ENCODE measurements around the gene MAP2K5.

DNA sequence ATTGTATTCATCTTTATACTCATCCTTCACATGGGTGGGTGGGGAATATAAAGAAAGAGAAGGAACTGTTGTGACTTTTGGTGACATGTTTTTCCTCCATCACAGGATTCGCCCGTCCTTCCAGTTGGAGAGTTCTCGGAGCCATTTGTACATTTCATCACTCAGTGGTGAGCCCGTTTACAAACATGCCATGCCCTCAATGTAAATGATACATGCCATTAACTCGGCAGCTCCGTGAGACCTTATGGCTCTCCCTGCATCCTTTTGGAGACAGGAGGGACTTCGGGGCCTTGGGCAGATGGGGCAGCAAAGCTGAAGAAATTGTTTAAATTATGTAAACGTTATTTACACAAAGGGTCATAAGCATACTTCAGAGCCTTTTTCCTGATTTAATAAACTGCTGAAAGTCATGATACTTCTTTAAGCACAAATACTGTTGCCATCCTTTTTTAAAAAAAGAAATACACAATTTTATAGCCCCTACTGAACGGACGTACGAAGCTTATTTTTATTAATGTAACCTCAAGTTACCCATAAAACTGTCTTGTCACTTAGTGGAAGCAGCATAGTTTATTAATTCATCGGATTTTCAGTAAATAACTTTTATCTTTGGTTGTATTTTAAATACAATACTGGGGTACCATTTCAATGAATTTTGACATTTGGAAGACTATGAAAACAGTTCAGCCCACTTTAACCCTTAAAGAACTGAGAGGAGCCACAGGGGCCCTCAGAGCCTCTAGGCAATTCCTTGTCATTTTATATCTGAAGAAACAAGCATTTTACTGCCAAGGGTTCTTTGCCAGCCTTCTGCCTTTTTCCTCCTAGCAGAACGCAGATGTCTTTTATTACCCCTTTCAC lies 227.2 kb downstream of the MAP2K5 start:
- TF ChIP-seq POLR2A (IDR thresholded peaks at IDR 0.05) (no peak), POLR2AphosphoS5 (IDR thresholded peaks at IDR 0.05) (no peak)
- TF ChIP-seq, protein P1, sequence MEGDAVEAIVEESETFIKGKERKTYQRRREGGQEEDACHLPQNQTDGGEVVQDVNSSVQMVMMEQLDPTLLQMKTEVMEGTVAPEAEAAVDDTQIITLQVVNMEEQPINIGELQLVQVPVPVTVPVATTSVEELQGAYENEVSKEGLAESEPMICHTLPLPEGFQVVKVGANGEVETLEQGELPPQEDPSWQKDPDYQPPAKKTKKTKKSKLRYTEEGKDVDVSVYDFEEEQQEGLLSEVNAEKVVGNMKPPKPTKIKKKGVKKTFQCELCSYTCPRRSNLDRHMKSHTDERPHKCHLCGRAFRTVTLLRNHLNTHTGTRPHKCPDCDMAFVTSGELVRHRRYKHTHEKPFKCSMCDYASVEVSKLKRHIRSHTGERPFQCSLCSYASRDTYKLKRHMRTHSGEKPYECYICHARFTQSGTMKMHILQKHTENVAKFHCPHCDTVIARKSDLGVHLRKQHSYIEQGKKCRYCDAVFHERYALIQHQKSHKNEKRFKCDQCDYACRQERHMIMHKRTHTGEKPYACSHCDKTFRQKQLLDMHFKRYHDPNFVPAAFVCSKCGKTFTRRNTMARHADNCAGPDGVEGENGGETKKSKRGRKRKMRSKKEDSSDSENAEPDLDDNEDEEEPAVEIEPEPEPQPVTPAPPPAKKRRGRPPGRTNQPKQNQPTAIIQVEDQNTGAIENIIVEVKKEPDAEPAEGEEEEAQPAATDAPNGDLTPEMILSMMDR (IDR thresholded peaks at IDR 0.05) = no peak
